ENCODE measurements around the gene IGFN1. TPM values are rescaled to one million over a fixed set of nuclear protein-coding genes. Genes with fewer than 3 reads are reported as not detected.

Gene IGFN1
- total RNA-seq, 1 donor from 2014 or later, result 0.38 TPM

DNA sequence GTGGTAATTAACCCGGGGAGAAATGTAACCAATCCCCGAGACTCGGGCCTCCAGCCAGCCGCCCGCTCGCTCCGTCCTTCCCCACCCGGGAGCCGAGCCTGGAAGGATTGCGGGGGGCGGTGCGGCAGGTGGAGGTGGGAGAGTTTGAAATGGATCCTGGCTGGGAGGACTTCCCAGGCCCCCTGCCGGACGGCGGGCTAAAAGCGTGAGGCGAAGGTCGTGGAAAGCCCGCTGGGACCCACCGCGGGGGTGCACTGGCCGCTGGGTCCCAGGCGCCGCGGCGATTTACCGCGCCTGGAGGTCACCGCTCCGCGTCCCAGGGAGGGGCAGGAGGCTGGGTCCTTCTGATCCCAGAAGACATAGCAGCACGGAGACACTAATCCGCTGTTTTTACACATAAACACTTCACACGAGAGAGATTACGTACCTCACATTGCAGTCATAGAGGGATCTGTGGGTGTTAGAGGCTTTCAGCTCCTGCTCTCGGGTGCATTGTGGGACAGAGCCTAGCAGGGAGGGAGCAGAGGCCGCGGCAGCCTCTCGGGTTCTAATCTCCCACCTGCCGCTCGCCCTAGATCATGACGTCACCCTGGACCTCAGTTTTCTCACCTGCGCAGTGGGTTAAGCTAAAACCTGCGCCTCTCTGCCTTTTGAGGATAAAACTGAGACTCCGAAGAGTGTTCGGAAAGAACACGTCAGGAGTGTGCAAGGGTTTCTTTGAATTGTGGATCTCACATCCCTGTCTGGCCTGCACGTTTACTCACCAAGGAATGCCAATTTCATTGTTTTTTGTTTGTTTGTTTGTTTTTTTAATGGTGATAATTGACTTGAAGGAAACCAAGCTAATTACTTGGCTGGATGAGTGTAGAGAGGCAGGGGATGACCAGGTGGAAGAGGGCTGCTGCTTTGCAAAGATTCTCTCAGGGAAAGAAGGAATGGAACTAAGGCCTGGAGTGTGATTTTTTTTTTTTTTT is 19.3 kb upstream of the IGFN1 start:
- no peaks in the 10 kb centered on the region for H3K27me3 Mint-ChIP-seq
- TF ChIP-seq, protein P1, sequence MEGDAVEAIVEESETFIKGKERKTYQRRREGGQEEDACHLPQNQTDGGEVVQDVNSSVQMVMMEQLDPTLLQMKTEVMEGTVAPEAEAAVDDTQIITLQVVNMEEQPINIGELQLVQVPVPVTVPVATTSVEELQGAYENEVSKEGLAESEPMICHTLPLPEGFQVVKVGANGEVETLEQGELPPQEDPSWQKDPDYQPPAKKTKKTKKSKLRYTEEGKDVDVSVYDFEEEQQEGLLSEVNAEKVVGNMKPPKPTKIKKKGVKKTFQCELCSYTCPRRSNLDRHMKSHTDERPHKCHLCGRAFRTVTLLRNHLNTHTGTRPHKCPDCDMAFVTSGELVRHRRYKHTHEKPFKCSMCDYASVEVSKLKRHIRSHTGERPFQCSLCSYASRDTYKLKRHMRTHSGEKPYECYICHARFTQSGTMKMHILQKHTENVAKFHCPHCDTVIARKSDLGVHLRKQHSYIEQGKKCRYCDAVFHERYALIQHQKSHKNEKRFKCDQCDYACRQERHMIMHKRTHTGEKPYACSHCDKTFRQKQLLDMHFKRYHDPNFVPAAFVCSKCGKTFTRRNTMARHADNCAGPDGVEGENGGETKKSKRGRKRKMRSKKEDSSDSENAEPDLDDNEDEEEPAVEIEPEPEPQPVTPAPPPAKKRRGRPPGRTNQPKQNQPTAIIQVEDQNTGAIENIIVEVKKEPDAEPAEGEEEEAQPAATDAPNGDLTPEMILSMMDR (IDR thresholded peaks at IDR 0.05; ENCODE audit: unreplicated experiment), result peak; percentile 76
- peak; percentile 79 for DNase-seq (ENCODE audit: low spot score, unreplicated experiment)
- no peaks in the 10 kb centered on the region for H3K9me3 Mint-ChIP-seq (ENCODE audit: low read depth)
- H3K4me3 Mint-ChIP-seq (ENCODE audit: low read depth), result peak overlapping the region; percentile 79
- H3K27ac Mint-ChIP-seq, result peak overlapping the region; percentile 98
- H3K36me3 Mint-ChIP-seq (ENCODE audit: insufficient read depth), result no peaks in the 10 kb centered on the region
- H3K4me1 Mint-ChIP-seq (ENCODE audit: low read depth), result peaks cover 59% of the 10 kb centered on the region

GRCh38 chr1:201172326-201172725 is 18.3 kb upstream of the IGFN1 start:
- H3K36me3 Mint-ChIP-seq (ENCODE audit: insufficient read depth), result no peaks in the 10 kb centered on the region
- no peaks in the 10 kb centered on the region for H3K9me3 Mint-ChIP-seq (ENCODE audit: low read depth)
- no peaks in the 10 kb centered on the region for H3K27me3 Mint-ChIP-seq
- TF ChIP-seq, protein P1 (IDR thresholded peaks at IDR 0.05; ENCODE audit: unreplicated experiment), result no peak
- H3K4me3 Mint-ChIP-seq (ENCODE audit: low read depth), result peak overlapping the region; percentile 79
- peaks cover 58% of the 10 kb centered on the region for H3K4me1 Mint-ChIP-seq (ENCODE audit: low read depth)
- H3K27ac Mint-ChIP-seq, result peak overlapping the region; percentile 98
- no peak for DNase-seq (ENCODE audit: low spot score, unreplicated experiment)

GRCh38 chr1:201172999-201173610 is 17.5 kb upstream of the IGFN1 start:
- Mint-ChIP-seq H3K9me3 (ENCODE audit: low read depth) (no peaks in the 10 kb centered on the region), H3K36me3 (ENCODE audit: insufficient read depth) (no peaks in the 10 kb centered on the region), H3K4me1 (ENCODE audit: low read depth) (peaks cover 54% of the 10 kb centered on the region), H3K4me3 (ENCODE audit: low read depth) (peak overlapping the region; percentile 19), H3K27me3 (no peaks in the 10 kb centered on the region), H3K27ac (peak overlapping the region; percentile 98)
- no peak for DNase-seq (ENCODE audit: low spot score, unreplicated experiment)
- TF ChIP-seq, protein P1 (IDR thresholded peaks at IDR 0.05; ENCODE audit: unreplicated experiment), result no peak

DNA sequence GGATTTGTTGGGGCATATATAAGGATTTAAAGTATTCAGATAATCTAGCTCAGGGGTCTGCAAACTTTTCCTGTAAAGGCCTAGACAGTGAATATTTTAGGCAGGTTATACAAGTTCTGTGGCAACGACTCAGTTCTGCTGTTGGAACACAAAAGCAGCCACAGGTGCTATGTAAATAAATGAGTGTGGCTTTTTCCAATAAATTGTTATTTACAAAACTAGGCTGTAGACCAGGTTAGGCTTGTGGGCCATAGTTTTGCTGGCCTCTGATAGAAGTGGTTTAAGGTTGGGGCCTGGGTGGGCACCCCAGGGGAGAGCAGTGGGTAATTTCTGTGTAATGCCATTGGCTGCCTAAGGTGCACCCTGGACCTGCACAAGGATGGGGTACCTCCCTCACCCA is 16.9 kb upstream of the IGFN1 start:
- peak overlapping the region; percentile 73 for H3K27ac Mint-ChIP-seq

More for the DNA sequence above, 16.9 kb upstream of the IGFN1 start:
- no peaks in the 10 kb centered on the region for H3K36me3 Mint-ChIP-seq (ENCODE audit: insufficient read depth)
- DNase-seq (ENCODE audit: low spot score, unreplicated experiment), result no peak
- no peaks in the 10 kb centered on the region for H3K27me3 Mint-ChIP-seq
- TF ChIP-seq, protein P1 (IDR thresholded peaks at IDR 0.05; ENCODE audit: unreplicated experiment), result no peak
- H3K4me1 Mint-ChIP-seq (ENCODE audit: low read depth), result peaks cover 54% of the 10 kb centered on the region
- H3K9me3 Mint-ChIP-seq (ENCODE audit: low read depth), result peaks cover under 1% of the 10 kb centered on the region
- H3K4me3 Mint-ChIP-seq (ENCODE audit: low read depth), result no peak overlapping the region

Data from progenitor cell of endocrine pancreas (in vitro differentiated cells).